Stomach (tissue), 9 donors: Measurements from ENCODE around the gene CNR1. TPM values are rescaled to one million over a fixed set of nuclear protein-coding genes. Genes with fewer than 3 reads are reported as not detected.

ENCODE experiments used
- DNase-seq, 2 donors: peaks; one replicate each; pipeline versions ENCODE4 v3.0.0 to v3.0.0-alpha.2; 2013 to 2019
- H3K27ac ChIP-seq, 5 donors: fragments of 200-600 bp in 4 of 5; sonication (generic) in 4 of 5; one replicate each; pipeline ENCODE4 v1.5.1; 2013 to 2019; ENCODE audit warnings: mild to moderate bottlenecking in 1 of 5, moderate library complexity in 1 of 5
- H3K27me3 ChIP-seq, 3 donors: fragments of 200-600 bp; sonication (generic); one replicate each; pipeline ENCODE4 v1.5.1; 2017 to 2019; ENCODE audit warnings: mixed run types in 1 of 3
- H3K36me3 ChIP-seq, 4 donors: fragments of 200-600 bp; sonication (generic); 1 replicate in 3 of 4; 2 replicates in 1 of 4; pipeline ENCODE4 v1.5.1; 2016 to 2019
- H3K4me1 ChIP-seq, 4 donors: fragments of 200-600 bp; sonication (generic); one replicate each; pipeline ENCODE4 v1.5.1; 2016 to 2019
- H3K4me3 ChIP-seq, 4 donors: fragments of 200-600 bp; sonication (generic) in 3 of 4; one replicate each; pipeline ENCODE4 v1.5.1; 2016 to 2019; ENCODE audit warnings: mild to moderate bottlenecking in 1 of 4
- H3K9me3 ChIP-seq, 4 donors: fragments of 200-600 bp; sonication (generic); one replicate each; pipeline ENCODE4 v1.5.1; 2016 to 2019
- CTCF ChIP-seq, 7 experiments: fragments of 450-650 bp in 4 of 7; fragments of 200-600 bp in 3 of 7; sonication (generic) in 3 of 7; IDR thresholded peaks; one replicate each; pipeline ENCODE4 v1.5.1; 2016 to 2019; ENCODE audit warnings: antibody characterized with exemption in 7 of 7, control low read depth in 2 of 7, mild to moderate bottlenecking in 1 of 7
- EP300 ChIP-seq: sonication (generic); formaldehyde crosslinking; IDR thresholded peaks from one replicate; pipeline ENCODE4 v1.6.1; 2017; ENCODE audit warnings: antibody characterized with exemption
- POLR2A ChIP-seq, 4 donors: fragments of 450-650 bp; IDR thresholded peaks; one replicate each; pipeline ENCODE4 v1.6.1; 2016; ENCODE audit warnings: antibody characterized with exemption in 4 of 4, control low read depth in 2 of 4, mild to moderate bottlenecking in 1 of 4, moderate library complexity in 1 of 4
- POLR2AphosphoS5 ChIP-seq, 3 donors: sonication (generic); formaldehyde crosslinking; IDR thresholded peaks; one replicate each; pipeline ENCODE4 v1.6.1; 2016; ENCODE audit warnings: antibody characterized with exemption in 3 of 3
- WGBS, 5 donors: extraction: QIAGEN DNeasy Blood & Tissue Kit in 3 of 5; methylation state at CpG; one replicate each; pipeline versions ENCODE4 v1.1.5 to v1.1.7; 2013 to 2018; 5-methylcytosine and 5-hydroxymethylcytosine counted together
- intact Hi-C: fragments of 100-400 bp; cut with DNase I; formaldehyde crosslinking; loops from one replicate; pipeline ENCODE4 v1.15.1; 2023; ENCODE audit warnings: low total_unique reads
- polyA plus RNA-seq, 3 donors: library from polyadenylated mRNA; stranded (reverse); fragments of 200-250 nt; gene quantifications; one replicate each; pipeline ENCODE4 v1.2.3, GENCODE V29; 2013
- total RNA-seq, 5 donors: library from RNA; depleted of rRNA; stranded (reverse); fragments of >200 nt; gene quantifications; one replicate each; pipeline versions ENCODE4 v1.1.0 to v1.2.3, GENCODE V29; 2014 to 2016
- donor health status: healthy with polysubstance abuse.
- donor health status: Bipolar disorder and iron deficiency.
- donor health status: healthy.

Gene CNR1
- total and polyA plus RNA-seq, 8 donors = 0.31 to 15.2 (median 4.2) TPM

- intact Hi-C loops = no loop called here
- Histone ChIP-seq H3K4me3 (no peak overlapping the region), H3K27ac (no peak overlapping the region), H3K9me3 (no peaks in the 10 kb centered on the region), H3K27me3 (no peaks in the 10 kb centered on the region), H3K4me1 (no peaks in the 10 kb centered on the region), H3K36me3 (no peaks in the 10 kb centered on the region)
- no peak for TF ChIP-seq EP300
- TF ChIP-seq POLR2AphosphoS5 (IDR thresholded peaks at IDR 0.05) = no peak
- no peak for TF ChIP-seq POLR2A (IDR thresholded peaks at IDR 0.05)
- TF ChIP-seq CTCF (IDR thresholded peaks at IDR 0.05) = no peak
- peak in 1 of 2 donors; percentile 15 for DNase-seq
- 71 to 86% (median 79%) methylated on average over 14 of the region's 14 CpGs for WGBS, 5 donors
Observed at GRCh38 chr6:88143421-88144157, 22.6 kb downstream of the CNR1 start.

- 79 to 88% (median 87%) methylated on average over 3 of the region's 3 CpGs for WGBS, 5 donors
- Histone ChIP-seq H3K4me3 (no peak overlapping the region), H3K36me3 (no peaks in the 10 kb centered on the region), H3K27ac (no peak overlapping the region), H3K4me1 (peaks cover 0 to 9% (median 0%) of the 10 kb centered on the region in 4 donors), H3K27me3 (no peaks in the 10 kb centered on the region), H3K9me3 (no peaks in the 10 kb centered on the region)
- no peak for DNase-seq
- no peak for TF ChIP-seq CTCF (IDR thresholded peaks at IDR 0.05)
- TF ChIP-seq POLR2AphosphoS5 (IDR thresholded peaks at IDR 0.05) = no peak
- no peak for TF ChIP-seq EP300
- no peak for TF ChIP-seq POLR2A (IDR thresholded peaks at IDR 0.05)
- intact Hi-C loops = no loop called here
Observed at GRCh38 chr6:88142297-88142668, 23.9 kb downstream of the CNR1 start.

- TF ChIP-seq POLR2A (IDR thresholded peaks at IDR 0.05) = no peak
- no peak for TF ChIP-seq POLR2AphosphoS5 (IDR thresholded peaks at IDR 0.05)
- TF ChIP-seq EP300 = no peak
- TF ChIP-seq CTCF (IDR thresholded peaks at IDR 0.05) = no peak
- Histone ChIP-seq H3K27ac (no peak overlapping the region), H3K9me3 (no peaks in the 10 kb centered on the region), H3K36me3 (no peaks in the 10 kb centered on the region), H3K4me3 (no peak overlapping the region), H3K4me1 (peaks cover 0 to 11% (median 0%) of the 10 kb centered on the region in 4 donors), H3K27me3 (no peaks in the 10 kb centered on the region)
- intact Hi-C loops = no loop called here
- peak in 1 of 2 donors; percentile 5 for DNase-seq
- WGBS, 5 donors = 66 to 84% (median 82%) methylated on average over 9 of the region's 9 CpGs
Observed at GRCh38 chr6:88141561-88142296, 24.4 kb downstream of the CNR1 start.

GRCh38 chr6:88137915-88138314, 28.2 kb downstream of the CNR1 start:
- Histone ChIP-seq H3K4me1 (peaks cover 0 to 11% (median 0%) of the 10 kb centered on the region in 4 donors), H3K9me3 (no peaks in the 10 kb centered on the region), H3K4me3 (no peak overlapping the region), H3K36me3 (no peaks in the 10 kb centered on the region), H3K27me3 (no peaks in the 10 kb centered on the region), H3K27ac (no peak overlapping the region)
- 24 to 34% (median 31%) methylated on average over 1 of the region's 1 CpG for WGBS, 5 donors
- intact Hi-C loops = no loop called here
- DNase-seq = no peak
- TF ChIP-seq CTCF (IDR thresholded peaks at IDR 0.05) = no peak
- TF ChIP-seq POLR2AphosphoS5 (IDR thresholded peaks at IDR 0.05) = no peak
- TF ChIP-seq POLR2A (IDR thresholded peaks at IDR 0.05) = no peak
- no peak for TF ChIP-seq EP300
